UCSD-AML1 (cell line): ENCODE data around the gene EEA1.
A peak's percentile ranks its signal among the peaks of the same experiment; 100 is the strongest.

ENCODE experiments used
- DNase-seq: peaks from one replicate; lab custom pipeline; 2025; ENCODE audit not compliant: unreplicated experiment; lab: John Stamatoyannopoulos, UW

The EEA1 gene

GRCh38 chr12:92890601-92891106 lies 38.4 kb downstream of the EEA1 start:
- no peak for DNase-seq

- DNase-seq: no peak
Observed at GRCh38 chr12:92886131-92886530, 43.0 kb downstream of the EEA1 start.

- DNase-seq: no peak
Observed at GRCh38 chr12:92879698-92880322, 49.3 kb downstream of the EEA1 start.

- DNase-seq: no peak
Observed at GRCh38 chr12:92877904-92878303, 51.2 kb downstream of the EEA1 start.

- no peak for DNase-seq
Observed at GRCh38 chr12:92876496-92876895, 52.6 kb downstream of the EEA1 start.

GRCh38 chr12:92871116-92871515 lies 58.0 kb downstream of the EEA1 start:
- no peak for DNase-seq

- no peak for DNase-seq
Observed at GRCh38 chr12:92866418-92866817, 62.7 kb downstream of the EEA1 start.

- no peak for DNase-seq
Observed at GRCh38 chr12:92863251-92863650, 65.8 kb downstream of the EEA1 start.

GRCh38 chr12:92861381-92861780 lies 67.7 kb downstream of the EEA1 start:
- no peak for DNase-seq

- no peak for DNase-seq
Observed at GRCh38 chr12:92860521-92860920, 68.6 kb downstream of the EEA1 start.

GRCh38 chr12:92859650-92860386 lies 69.3 kb downstream of the EEA1 start:
- DNase-seq: no peak

GRCh38 chr12:92857818-92858217 lies 71.3 kb downstream of the EEA1 start:
- no peak for DNase-seq

- DNase-seq: no peak
Observed at GRCh38 chr12:92854344-92854743, 74.8 kb downstream of the EEA1 start.

GRCh38 chr12:92848740-92849139 lies 80.4 kb downstream of the EEA1 start:
- DNase-seq: no peak

- no peak for DNase-seq
Observed at GRCh38 chr12:92847368-92847767, 81.7 kb downstream of the EEA1 start.

- DNase-seq: no peak
Observed at GRCh38 chr12:92845329-92845728, 83.8 kb downstream of the EEA1 start.

GRCh38 chr12:92844151-92844763 lies 84.8 kb downstream of the EEA1 start:
- no peak for DNase-seq

- no peak for DNase-seq
Observed at GRCh38 chr12:92829686-92830282, 99.3 kb downstream of the EEA1 start.

GRCh38 chr12:92828565-92828964 lies 100.5 kb downstream of the EEA1 start:
- DNase-seq: no peak

- DNase-seq: peak; percentile 7
Observed at GRCh38 chr12:92827836-92828431, 101.2 kb downstream of the EEA1 start.

GRCh38 chr12:92821142-92821541 lies 108.0 kb downstream of the EEA1 start:
- DNase-seq: no peak
